Pons (tissue), 1 donor: ENCODE data around the gene HPCAL1.

Experiments
- DNase-seq: peaks from one replicate; pipeline ENCODE4 v3.0.0-alpha.2; 2016; ENCODE audit warnings: low spot score

The HPCAL1 gene

GRCh38 chr2:10466801-10467200 lies 164.1 kb downstream of the HPCAL1 start:
- no peak for DNase-seq

- DNase-seq, result no peak
Measured at GRCh38 chr2:10467401-10467800, 164.7 kb downstream of the HPCAL1 start.

GRCh38 chr2:10469301-10469700 lies 166.6 kb downstream of the HPCAL1 start:
- no peak for DNase-seq

- DNase-seq, result no peak
Measured at GRCh38 chr2:10469955-10470608, 167.4 kb downstream of the HPCAL1 start.

GRCh38 chr2:10471046-10471571 lies 168.4 kb downstream of the HPCAL1 start:
- DNase-seq, result no peak

- DNase-seq, result no peak
Measured at GRCh38 chr2:10471955-10472354, 169.3 kb downstream of the HPCAL1 start.

GRCh38 chr2:10473121-10473756 lies 170.5 kb downstream of the HPCAL1 start:
- DNase-seq, result no peak

GRCh38 chr2:10475221-10475722 lies 172.6 kb downstream of the HPCAL1 start:
- no peak for DNase-seq

- no peak for DNase-seq
Measured at GRCh38 chr2:10475811-10476660, 173.3 kb downstream of the HPCAL1 start.

GRCh38 chr2:10476723-10477442 lies 174.2 kb downstream of the HPCAL1 start:
- DNase-seq, result no peak
